NCI-H226 (cell line): ENCODE results near the gene SAFB2.

Experiments
- DNase-seq: peaks from one replicate; pipeline ENCODE4 v3.0.0-alpha.2; 2015

Gene SAFB2

DNA sequence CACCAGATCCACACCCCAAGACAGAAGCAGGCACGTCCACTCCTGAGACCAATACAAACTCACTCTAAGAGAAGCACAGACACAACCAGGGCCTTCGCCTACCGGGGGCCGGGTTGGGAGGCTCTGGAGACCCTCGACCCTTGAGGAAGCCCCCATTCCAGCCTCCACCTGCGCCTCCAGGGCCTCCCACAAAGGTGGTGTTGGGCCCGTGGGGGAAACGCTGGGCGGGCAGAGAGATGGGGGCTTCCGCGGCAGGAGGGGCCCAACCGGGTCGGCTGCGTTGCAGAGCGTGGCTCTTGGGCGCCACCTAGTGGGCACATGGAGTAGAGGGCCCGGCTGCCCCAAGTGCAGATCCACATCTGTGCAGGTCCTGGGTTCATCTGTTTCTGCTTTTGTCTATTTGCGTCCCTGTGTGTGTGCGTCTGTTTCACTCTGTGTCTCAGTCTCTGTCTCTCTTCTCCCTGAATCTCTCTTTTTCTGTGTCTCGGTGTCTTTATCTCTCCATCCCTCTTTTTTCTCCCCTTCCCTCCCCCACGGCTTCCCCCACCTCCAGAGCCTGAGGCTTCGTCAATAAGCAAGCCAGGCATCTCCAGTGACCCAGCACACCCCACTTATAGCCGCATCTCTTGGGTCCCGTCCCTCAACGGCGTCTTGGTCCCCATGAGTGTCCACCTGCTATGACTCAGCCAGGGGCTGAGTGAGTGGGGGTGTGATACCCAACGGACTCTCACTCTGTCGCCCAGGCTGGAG, 44.3 kb downstream of the SAFB2 start:
- no peak for DNase-seq

DNA sequence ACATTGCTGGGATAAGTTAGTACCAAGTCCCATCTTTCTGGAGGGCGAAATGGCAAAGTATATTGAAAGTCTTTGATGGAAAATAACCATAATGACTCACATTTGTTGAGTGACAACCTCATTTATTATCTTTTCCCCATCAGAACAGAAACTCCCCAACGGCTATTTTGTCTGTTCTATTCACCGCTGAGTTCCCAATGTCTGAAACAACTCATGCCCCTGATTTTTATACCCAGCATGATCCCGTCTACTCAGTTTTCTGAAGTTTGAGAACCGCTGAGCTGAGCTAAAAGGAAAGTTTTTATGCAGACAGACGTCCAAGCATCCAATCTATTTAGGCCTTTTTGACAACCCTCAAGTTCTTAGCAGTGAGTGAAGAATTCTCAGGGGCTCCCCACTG, 47.0 kb downstream of the SAFB2 start:
- no peak for DNase-seq

DNA sequence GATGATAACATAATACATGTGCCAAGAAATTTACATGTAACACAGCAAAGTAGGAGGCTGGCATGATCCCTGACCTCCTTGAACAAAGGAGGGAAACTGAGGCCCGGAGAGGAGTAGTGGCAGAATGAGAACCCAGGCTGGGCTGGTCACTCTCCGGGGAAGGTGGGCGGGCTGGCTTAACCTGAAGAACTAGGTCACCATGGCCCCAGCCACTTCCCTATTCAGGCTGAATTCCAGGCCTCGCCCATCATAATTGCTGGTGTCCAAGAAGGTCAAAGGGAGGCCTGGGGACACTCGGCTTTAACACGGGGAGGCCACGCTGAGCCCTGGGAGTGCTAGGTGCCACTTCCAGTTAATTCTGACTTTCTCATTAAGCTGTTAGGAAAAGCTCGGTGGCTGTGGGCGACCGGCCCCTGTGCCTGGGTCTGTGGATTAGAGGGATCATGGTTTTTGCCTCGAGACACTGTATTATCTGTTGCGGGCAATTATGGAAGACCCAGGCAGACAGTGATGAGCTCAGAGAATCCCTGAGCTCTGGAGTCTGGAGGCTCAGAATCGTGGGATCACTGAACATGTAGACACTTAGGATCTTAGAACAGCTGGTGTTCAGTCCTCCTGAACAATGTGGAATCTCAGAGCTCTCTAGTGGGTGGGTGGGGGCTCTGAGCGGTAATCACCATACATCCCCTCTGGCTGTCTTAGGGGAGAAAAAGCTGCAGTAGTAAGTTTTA, 49.9 kb downstream of the SAFB2 start:
- no peak for DNase-seq

DNA sequence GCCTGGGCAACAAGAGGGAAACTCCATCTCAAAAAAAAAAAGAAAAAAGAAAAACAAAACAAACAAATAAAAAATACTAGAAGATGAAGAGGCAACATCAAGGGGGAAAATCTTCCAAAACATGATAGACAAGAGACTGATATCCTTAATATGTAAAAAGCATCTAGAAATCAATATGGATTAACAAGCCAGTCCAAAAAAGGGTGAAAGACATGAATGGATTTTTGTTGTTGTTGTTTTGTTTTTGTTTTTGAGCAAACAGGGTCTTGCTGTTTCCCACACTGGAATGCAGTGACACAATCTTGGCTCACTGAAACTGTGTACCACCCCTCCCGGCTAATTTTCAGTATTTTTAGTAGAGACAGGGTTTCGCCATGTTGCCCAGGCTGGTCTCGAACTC, 50.8 kb downstream of the SAFB2 start:
- no peak for DNase-seq

DNA sequence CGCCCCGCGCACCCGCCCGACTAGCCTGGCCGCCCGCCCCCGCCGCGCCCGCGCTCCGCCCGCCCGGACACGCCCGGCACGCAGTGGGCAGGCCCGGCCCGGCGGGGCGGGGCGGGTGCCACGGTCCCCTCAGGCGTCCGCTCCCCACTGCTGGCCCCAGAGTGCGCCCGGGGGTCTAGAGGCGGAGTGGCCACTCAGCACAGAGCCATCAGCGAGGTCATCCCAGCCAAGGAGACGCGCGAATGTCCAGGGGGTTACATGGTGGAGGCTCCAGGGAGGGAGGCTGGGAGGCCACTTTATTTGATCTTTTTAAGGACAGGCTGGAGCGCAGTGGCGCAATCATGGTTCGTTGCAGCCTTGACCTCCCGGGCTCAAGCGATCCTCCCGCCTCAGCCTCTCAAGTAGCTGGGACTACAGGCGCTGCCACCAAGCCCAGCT, 54.6 kb downstream of the SAFB2 start:
- DNase-seq, result no peak

DNA sequence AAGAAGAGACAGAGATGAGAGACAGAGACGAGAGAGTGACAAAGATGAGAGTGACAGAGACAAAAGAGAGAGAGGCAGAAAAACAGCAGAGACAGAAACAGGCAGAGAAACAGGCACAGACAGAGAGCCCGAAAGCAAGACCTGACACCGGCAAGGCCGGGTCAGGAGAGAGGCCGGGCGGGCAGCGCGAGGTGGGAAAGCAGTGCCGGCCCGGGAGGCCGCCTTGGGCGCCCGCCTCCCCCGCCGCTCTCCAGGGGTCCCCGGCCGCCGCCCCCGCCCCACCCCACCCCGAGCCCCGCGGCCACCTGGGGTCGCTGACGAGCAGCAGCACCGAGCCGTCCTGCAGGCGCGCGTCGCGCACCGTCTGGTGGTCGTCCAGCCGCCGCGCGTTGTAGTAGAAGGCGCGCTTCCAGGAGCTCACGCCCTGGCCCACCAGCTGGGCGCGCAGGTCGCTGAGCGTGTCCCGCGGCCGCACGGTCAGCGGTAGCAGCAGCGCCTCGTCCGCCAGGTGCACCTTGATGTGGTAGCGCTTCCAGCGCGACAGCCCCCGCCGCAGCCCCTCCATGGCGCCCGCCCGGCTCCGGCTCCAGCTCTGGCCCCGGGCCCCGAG, 55.1 kb downstream of the SAFB2 start, which contains the start of gene TINCR:
TSS of gene TINCR (minus strand) at position 594 of the 610 bp plus-strand sequence.
- no peak for DNase-seq

DNA sequence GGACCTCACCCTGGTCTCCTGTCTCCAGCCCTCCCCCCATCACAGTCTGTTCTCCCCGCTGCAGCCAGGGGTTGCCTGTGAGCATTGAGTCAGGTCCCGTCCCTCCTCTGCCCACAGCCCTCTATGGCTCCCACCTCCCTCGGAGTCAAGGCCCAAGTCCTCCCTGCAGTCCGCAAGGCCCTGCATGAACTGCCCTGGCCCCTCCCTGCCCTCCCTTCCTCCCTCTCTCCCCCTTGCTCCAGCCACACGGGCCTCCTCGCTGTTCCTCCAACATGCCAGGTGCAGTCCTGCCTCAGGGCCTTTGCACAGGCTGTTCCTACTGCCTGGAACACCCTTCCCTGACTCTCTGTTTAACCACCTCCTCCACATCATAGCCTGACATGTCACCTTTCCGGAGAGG, 57.6 kb downstream of the SAFB2 start:
- no peak for DNase-seq

DNA sequence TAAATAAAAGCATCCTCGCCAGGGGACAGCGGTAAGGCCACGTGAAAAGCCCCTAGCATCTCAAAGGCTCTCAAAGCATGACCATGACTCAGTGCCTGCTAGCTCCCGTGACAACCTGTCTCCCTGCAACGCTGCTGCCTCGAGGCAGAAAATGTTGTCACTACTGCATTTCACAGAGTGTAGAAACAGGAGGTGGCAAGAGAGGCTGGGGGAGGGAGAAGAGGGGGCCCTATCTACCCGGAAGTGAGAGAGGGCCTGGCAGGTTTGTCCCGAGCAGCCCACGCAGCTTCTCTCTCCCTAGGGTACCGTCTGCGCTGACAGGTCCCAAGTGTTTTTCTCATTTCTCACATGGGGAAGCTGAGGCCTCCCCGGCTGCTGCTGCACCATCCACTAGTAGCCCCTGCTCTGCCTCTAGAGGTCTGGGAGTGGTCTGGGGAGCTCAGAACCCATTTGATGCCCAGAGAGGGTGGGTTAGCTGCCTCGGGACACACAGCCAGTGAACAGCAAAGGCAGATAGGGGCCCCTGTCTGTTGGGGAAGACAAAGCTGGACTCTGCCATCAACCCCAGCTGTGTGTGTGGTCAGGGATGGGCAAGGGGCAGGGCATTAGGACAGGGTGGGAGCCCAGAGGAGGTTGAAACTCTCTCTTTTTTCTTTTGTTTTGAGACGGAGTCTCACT, 58.5 kb downstream of the SAFB2 start:
- DNase-seq, result no peak

DNA sequence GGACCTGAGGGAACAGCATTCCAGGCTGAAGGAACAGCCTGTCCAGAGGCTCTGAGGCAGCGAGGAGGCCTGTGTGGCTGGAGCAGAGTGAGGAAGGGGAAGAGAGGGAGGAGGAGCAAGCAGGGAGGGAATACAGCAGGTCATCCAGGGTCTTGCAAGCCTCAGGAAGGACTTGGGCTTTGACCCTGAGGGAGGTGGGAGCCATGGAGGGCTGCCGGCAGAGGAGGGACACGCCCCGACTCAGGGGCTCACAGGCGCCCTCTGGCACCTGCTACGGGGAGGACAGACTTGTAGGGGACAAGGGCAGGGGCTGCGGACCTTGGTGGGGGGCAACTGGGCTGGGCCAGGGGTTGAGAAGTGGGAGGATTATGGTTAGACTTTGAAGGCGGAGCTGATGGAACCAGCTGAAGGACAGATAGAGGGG, 59.6 kb downstream of the SAFB2 start:
- no peak for DNase-seq

DNA sequence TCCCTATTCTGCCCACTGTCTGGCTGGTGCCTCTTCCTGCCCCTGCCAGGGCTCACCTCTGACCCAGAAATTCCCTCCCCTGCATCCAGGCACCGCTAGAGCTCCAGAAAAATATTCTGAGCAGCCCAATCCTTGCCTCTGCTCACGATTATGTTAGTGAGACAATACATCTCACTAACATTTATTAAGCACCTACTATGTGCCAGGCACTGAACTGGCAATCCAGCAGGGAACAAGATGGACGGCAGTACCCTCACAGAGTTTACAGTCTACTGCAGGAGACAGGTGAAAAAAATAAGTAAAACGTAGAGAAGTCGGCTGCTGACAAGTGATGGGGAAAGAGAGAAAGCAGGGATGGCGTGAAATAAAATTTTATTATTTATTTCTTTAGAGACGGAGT, 60.3 kb downstream of the SAFB2 start:
- no peak for DNase-seq

DNA sequence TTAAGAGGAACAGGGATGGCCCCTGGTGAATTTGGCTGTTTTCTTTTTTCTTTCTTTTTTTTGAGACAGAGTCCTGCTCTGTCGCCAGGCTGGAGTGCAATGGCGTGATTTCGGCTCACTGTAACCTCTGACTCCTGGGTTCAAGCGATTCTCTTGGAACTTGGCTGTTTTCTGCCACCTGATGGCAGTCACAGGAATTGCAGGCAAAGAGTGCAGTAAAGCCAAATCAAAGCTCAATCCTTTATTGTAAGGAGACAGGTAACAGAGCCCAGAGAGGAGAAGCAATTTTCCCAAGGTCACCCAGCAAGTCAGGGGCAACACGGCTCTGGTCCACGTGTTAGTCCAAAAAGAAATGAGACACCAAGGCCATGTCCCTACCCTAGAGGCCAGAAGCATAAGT, 61.0 kb downstream of the SAFB2 start:
- DNase-seq, result no peak

DNA sequence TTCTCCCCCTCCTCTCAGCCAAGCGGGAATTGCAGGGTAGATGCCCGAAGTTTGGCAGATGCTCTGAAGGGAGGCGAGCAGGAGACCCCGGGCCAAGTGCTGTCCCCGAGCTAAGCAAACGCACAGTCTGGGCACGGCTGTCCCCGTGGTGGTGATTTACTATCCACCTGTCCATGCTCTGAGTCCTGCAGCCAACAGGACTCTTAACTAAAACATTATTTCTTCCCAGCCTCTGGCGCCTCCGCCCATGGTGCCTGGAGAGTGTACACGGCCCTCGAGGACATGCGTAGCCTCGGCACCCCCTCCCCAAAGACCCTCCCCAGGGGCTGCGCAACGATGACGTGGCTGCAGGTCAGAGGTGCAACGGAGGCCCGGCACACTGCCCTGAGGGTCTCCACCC, 62.4 kb downstream of the SAFB2 start:
- DNase-seq, result no peak

DNA sequence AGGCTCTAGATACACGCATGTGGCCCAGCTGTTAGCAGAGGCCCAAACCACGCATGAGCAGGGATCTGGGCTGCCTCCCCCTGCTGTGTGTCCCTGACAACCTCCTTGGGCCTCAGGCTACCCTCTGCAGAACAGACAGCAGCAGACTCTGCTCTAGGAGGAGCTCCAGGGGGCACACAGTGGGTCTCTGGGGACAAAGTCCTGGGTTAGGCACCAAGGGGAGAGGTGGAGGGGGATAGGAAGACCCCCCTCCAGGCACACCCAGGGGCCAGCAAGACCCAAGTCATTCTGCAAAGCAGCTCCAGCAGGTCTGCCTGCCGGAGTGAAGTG, 62.8 kb downstream of the SAFB2 start:
- DNase-seq, result no peak

DNA sequence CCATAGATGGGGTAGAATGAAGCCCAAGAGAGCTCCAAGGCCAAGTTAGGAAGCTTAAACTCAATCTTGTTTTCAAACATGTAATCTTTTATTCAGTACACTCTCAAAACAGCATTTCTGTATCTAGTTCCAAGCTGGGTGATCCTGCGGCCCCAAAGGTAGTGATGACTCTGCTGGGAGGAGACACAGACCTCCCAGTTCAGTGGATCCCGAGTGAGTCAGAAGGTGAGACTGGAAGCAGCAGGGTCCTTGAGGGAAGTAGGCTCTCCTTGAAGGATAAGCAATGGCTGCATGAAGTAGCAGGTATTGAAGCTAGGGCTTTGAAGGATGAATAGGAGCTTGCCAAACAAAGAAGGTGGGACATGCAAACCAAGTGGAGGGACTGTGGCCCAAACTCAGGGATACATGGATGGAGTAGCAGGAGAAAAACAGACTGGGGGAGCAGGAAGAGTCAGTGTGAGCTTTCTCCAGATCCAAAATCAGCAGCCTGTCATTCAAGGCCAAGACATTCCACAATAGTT, 64.4 kb downstream of the SAFB2 start:
- no peak for DNase-seq

DNA sequence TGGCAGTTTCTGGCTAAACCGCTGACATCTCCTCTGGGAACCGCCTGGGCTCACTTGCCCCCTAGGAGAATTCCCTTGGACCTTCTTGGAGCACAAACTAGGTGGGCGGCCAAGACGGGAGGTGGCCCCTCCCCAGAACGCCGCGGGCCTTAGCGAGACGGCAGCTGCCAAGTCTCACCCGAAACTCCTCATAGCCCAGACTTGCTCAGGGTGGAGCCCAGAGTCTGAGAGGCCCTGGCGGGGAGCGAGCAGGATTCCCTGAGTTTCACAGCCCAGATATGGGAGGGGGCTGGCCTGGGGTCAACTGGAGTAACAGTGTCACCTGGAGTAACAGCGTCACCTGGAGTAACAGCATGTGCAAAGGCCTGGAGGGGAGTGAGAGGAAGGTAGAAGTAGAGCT, 64.9 kb downstream of the SAFB2 start:
- DNase-seq, result no peak

DNA sequence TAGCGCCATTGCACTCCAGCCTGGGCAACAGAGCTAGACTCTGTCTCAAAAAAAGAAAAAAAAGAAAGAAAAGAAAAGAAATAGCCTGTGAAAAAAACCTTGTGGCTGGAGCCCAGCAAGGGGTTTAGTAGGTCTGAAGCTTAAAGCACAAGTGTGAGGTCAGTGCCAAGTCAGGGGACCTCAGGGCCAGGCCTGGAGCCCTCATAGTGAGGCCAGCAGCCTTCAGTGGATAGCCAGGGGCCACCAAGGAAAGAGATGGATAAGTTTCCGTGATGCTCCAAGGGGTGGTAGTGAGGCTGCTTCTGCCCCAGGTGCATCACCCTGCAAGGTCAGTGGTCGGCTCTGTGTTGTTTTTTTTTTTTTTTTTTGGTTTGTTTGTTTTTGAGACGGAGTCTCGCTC, 67.7 kb downstream of the SAFB2 start:
- DNase-seq, result no peak

DNA sequence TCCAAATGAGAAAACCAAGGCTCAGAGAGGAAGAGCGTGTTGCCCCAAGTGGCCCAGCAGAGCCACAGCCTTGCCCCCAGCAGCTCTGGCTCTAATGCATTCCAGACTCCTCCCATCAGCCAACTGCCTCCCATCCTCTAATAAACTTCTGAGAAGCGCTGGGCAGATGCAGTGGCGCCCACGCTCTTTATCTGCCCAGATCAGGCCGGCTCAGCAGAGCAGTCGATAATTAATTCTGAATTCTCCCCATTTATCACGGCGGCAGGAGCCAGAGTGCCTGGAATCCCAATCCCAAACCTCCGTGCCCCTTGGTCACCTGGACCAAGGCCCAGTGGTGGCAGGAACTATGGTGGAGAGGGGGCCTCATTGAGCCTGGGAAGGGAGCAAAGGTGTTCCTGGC, 68.7 kb downstream of the SAFB2 start:
- DNase-seq, result no peak

DNA sequence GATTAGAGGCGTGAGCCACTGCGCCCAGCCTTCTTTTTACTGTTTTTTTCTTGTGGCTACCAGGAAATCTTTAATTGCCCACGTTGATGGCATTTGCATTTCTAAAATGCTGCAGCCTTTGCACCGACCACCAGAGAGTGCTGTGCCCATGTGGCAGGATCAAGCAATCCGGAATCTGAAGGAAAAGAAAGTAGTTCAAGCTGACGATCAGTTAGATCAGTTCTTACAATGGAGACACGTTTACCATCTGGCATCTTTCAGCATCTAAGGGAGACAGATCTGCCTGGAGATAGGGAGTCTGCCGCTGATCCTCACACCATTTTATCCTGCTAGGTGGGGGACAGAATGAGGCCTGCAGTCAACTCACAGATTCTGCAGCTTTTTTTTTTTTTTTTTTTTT, 74.7 kb downstream of the SAFB2 start:
- DNase-seq, result no peak

DNA sequence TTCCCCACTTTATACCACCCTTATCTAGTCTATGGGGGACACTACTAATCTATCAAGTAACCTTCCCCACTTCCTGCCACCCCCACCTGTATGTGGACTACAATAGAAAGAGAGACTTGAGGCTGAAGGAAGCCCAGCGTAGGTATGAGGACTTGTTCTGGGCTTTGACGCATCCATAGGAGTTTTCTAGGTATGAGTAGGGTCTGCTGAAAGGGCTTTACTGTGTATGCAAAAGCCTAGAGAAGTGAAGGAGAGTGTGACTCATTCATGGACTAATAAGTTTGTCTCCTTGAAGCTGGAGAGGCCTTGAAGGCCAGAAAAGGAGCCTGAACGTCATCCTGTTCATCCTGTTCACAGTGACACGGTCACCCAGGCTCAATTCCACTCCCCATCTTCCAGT, 76.6 kb downstream of the SAFB2 start:
- DNase-seq, result no peak

DNA sequence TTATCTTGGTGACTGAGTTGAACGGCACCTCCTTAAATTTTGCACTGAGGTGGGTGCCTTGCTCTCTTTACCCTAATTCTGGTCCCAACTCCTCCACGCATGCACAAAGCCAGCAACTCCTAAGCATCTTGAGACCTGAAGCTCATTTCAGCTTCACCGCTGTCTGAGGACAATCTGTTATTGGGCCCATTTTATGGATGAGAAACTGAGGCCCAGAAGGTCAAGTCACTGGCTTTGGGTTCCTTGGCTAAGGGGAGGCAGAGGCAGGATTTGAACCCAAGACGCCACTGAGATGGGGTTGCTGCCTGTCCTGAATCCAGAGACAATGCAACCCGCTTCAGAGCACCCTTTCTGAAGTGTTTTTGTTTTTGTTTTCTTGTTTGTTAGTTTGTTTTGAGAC, 77.5 kb downstream of the SAFB2 start:
- DNase-seq, result no peak

DNA sequence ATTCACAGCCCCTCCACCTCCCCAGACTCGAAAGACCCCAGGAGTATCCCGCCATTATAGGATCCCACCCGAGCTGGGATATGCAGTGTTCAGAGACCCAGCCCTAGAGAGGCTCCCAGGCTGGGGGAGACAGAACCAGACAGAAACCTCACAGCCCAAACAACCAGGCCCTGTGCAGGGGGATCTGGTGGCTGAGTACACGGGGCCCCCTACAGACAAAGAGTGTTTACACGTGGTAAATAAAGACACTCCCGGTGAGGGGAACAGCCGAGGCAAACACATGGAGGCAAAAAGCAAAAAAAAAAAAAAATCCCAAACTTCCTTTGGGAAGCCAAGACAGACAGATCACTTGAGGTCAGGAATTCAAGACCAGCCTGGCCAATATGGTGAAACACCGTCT, 79.9 kb downstream of the SAFB2 start:
- DNase-seq, result no peak

DNA sequence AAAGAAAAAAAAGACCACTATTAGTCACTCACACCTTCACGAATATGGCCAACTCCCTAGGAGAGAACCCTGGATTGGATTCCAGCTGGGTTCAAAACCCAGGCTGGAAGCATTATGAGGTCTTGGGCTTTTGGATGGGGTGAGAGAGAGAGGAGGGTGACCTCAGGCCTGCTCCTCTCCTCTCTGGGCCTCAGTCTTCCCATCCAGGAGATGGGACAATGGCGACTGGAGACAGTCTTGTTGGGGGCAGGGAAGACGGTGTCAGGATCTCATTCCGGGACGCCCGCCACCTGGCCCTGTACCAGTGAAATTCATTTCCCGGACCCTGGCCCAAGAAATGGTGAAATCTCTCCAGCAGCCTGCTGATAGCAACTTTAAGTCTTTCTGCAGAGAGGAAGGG, 81.1 kb downstream of the SAFB2 start:
- DNase-seq, result no peak

DNA sequence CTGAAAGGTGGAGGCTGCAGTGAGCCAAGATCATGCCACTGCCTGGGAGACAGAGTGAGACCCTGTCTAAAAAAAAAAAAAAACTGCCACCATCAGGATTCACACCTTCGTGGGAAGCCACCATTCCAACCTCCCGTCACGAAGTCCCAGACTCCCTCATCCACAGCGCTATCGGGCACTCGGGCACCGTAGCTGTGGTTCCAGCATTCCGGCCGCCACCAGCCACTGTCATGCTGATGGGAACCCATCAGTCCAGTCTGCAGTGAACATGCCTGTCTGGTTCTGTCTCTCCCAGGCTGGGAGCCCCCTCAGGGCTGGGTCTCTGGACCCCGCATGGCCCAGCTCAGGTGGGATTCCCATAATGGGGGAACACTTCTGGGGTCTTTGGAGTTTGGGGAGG, 82.4 kb downstream of the SAFB2 start:
- DNase-seq, result no peak

DNA sequence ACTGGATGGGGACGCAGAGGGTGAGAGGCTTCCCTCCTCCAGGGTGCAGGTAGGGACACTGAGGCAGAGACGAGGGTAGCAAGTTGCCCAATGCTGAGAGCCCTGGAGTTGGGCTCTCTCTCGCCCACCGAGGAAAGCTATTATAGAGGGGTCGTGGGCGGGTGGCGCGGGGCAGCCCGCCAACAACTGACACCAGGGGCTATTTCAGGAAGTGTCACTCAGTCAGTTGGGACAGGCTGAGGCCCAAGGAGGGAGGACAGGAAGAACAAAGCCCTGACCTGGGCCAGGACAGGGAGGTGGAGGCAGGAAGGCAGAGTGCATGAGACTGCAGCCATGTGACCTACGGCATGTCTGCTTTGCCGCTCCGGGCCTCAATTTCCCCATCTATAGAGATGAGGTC, 84.7 kb downstream of the SAFB2 start:
- DNase-seq, result no peak
